Activated CD8-positive, alpha-beta memory T cell treated with anti-CD3 and anti-CD28 coated beads for 24 hours (primary cell): Measurements from ENCODE around the gene KIFAP3.
"Not testable (repeated sequence)": the region's sequence is repeated elsewhere in the genome, so short reads cannot be mapped to it uniquely, and the experiment has no call there.

ENCODE experiments used
- DNase-seq: peaks from one replicate; pipeline ENCODE4 v3.0.0-alpha.2; 2020

The KIFAP3 gene

DNA sequence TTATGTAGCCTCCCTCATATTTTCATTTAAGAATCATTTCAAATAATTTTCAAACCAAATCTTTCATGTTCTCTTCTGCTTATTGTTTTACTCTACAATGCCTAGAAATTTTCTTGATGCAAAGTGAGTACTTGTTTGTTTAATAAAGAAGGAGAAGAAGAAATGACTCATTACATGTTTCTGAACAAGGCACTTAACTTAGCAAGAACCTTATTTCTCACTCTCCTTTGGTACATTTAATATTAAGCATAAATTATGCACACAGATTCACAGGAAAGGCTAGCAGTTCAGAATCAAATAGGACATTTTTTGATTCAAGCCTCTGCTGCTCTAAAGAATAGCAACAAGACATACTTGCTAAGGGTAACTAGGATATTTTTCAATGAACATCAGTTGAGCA, 189.9 kb downstream of the KIFAP3 start:
- DNase-seq, result no peak

DNA sequence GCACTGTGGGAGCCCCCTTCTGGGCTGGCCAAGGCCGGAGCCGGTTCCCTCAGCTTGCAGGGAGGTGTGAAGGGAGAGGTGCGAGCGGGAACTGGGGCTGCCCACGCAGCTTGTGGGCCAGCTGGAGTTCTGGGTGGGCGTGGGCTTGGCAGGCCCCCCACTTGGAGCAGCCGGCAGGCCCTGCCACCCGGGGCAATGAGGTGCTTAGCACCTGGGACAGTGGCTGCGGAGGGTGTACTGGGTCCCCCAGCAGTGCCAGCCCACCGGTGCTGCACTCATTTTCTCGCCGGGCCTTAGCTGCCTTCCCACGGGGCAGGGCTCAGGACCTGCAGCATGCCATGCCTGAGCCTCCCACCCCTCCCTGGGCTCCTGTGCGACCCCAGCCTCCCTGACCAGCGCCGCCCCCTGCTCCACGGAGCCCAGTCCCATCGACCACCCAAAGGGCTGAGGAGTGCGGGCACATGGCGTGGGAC, 192.4 kb downstream of the KIFAP3 start:
- DNase-seq, result no peak

DNA sequence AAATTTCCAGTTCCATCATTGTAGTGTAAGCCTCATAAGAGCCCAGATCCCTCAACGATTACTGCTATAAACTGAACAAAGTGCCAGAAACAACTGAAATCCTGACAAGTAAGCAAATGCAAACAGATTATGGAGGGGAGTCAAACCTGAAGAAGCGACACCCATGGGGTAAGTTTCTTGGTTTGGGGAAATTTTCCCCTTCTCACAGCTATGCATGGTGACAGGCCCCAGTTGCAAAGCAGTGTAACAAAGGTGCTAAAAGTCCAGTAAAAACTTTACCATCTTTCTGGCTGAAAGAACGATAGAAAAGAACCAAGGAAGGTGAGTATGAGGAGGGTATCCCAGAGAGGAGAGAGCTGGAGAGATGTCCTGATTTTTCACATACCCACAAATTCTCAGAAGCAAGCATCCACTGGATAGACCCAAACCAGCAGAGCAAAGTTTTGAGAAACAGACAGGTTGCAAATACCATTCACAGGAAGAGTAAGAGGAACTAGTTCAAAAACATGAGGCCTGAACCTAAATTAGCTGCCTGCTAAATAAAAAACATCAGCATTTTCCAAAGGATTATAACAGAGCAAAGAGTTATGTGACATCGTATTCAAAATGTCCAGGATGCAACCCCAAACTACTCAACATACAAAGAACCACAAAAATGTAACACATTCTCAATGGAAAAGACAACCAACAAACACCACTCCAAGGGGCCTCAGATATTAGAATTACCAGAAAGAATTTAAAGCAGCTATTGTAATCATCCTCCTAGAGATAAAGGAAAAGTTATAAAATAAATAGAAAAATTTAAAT, 195.3 kb downstream of the KIFAP3 start:
- no peak for DNase-seq

GRCh38 chr1:169878498-169878897, 196.0 kb downstream of the KIFAP3 start:
- no peak for DNase-seq

GRCh38 chr1:169877800-169878491, 196.5 kb downstream of the KIFAP3 start:
- no peak for DNase-seq

DNA sequence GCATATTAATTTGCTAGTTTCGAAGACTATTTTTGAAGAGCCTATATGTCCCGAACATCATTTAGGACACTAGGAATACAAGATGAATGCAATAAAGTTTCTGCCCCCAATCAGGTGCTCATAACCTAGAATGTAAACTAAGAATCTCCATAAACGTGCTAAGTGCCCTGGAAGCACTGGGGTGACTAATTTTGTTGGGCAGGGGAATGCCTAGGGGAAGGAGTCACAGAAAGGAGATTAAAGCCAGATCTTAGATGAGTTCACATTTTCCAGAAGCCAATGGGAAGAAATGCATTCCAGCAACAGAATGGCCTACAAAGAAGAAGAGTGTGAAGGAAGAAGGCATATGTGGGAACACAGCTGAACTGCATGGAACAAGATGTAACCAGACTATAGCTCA, 200.3 kb downstream of the KIFAP3 start:
- no peak for DNase-seq

DNA sequence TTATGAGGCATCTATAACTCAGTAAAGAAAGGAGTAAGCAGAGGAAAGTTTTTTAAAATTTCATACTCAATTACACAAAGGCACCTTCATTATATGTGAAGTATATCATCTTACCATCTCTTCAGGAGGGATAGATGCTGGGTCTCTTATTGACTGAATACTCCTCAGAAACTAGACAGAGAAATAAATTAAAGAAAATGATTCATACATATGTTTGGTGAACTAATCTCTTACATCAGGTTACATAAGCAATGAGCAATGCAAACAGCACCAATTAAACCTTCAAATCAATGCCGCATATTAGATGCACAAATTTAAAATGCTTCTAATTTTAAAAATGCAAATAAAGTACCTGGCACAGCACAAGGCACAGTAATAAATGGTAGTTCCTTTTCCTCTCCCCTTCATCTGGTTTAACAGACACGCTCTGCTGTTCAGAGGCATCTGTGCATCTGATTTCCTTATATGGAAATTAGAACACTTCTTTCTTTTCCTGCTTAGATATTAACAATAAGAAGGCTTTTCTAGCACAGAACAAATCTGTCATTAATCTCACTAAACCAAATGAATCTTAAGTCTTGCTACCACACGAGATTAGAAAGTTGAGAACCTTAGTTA, 200.8 kb downstream of the KIFAP3 start:
- no peak for DNase-seq

GRCh38 chr1:169872906-169873305, 201.6 kb downstream of the KIFAP3 start:
- DNase-seq, result no peak

GRCh38 chr1:169871988-169872387, 202.5 kb downstream of the KIFAP3 start:
- DNase-seq, result not testable (repeated sequence)
